Fibroblast of villous mesenchyme (primary cell): ENCODE data around the gene SLC8B1. TPM values are rescaled to one million over a fixed set of nuclear protein-coding genes. Genes with fewer than 3 reads are reported as not detected.

ENCODE experiments used
- DNase-seq: peaks from one replicate; pipeline ENCODE4 v3.0.0-alpha.2; 2010; ENCODE audit warnings: low read depth
- H3K4me3 ChIP-seq: 2 replicates; pipeline ENCODE4 v1.5.1; 2011; ENCODE audit warnings: low read depth, mild to moderate bottlenecking, low read length
- total RNA-seq: library from RNA; depleted of rRNA; stranded (reverse); fragments of >200 nt; gene quantifications from 2 replicates; pipeline ENCODE4 v1.2.3, GENCODE V29; 2012
- TF ChIP-seq, protein P1 (sequence below): IDR thresholded peaks from 2 replicates; pipeline ENCODE4 v1.5.1; 2012; ENCODE audit warnings: low read depth, mild to moderate bottlenecking, low read length; ENCODE audit not compliant: insufficient read depth

Gene SLC8B1
- total RNA-seq, 1 donor = 22.9 TPM

GRCh38 chr12:113366827-113367226 lies 31.9 kb upstream of the SLC8B1 start:
- no peak for DNase-seq
- TF ChIP-seq, protein P1, sequence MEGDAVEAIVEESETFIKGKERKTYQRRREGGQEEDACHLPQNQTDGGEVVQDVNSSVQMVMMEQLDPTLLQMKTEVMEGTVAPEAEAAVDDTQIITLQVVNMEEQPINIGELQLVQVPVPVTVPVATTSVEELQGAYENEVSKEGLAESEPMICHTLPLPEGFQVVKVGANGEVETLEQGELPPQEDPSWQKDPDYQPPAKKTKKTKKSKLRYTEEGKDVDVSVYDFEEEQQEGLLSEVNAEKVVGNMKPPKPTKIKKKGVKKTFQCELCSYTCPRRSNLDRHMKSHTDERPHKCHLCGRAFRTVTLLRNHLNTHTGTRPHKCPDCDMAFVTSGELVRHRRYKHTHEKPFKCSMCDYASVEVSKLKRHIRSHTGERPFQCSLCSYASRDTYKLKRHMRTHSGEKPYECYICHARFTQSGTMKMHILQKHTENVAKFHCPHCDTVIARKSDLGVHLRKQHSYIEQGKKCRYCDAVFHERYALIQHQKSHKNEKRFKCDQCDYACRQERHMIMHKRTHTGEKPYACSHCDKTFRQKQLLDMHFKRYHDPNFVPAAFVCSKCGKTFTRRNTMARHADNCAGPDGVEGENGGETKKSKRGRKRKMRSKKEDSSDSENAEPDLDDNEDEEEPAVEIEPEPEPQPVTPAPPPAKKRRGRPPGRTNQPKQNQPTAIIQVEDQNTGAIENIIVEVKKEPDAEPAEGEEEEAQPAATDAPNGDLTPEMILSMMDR = no peak
- H3K4me3 ChIP-seq = no peak overlapping the region

DNA sequence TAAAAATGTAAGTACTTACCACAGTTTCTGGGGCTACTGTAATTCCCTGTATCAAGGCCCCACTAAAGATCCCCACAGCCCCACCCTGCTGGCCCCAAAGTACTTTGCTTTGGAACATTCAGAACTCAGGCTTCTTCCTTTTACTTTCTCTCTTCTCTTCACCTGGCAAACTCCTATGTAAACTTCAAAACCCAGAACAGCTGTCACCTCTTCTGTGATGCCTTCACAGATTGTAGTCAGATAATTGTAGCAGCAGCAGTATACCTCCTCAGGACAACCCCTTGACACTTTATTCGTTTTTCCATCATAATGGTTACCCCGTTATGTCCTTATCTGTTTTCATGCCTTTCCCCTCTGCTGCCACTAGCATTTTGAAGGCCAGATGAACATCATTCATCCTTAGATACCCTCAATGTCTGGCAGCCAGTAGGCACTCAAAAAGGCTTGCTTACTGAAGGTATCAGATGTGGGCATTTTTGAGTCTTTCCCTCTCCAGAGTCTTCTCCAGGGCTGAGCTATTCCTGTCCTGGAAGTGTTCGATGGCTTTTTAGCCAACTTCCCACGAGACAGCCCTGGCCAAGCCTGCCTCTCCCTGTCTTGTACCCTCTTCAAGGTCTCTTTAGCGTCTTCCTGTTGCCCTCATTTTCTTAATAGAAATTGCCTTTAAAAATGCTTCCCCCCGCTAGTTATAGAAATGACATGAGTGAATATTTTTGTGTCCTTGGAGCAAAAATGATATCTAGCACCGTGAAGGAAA lies 30.9 kb upstream of the SLC8B1 start:
- no peak overlapping the region for H3K4me3 ChIP-seq
- TF ChIP-seq, protein P1 = no peak
- DNase-seq = no peak

DNA sequence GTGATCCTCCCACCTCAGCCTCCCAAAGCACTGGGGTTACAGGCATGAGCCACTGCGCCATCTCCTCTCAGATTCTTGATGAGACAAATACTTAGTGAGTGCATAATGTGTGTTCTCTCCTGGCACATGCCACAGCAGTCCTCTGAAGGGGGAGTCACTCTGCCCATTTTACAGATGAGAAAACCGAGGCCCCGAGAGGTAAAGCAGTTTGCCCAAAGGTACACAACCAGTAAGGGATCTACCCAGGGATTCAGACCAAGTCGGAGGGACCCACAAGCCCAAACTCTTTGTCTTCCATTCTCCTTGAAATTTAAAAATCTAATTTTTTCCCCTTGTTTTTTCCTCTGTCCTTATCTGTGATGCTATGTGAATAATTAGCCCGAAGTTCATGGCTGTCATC lies 29.8 kb upstream of the SLC8B1 start:
- TF ChIP-seq, protein P1 = no peak
- no peak for DNase-seq
- no peak overlapping the region for H3K4me3 ChIP-seq

- no peak overlapping the region for H3K4me3 ChIP-seq
- peak; percentile 36 for DNase-seq
- TF ChIP-seq, protein P1 = no peak
Measured at GRCh38 chr12:113361574-113362370, 26.9 kb upstream of the SLC8B1 start.

- H3K4me3 ChIP-seq = no peak overlapping the region
- peak; percentile 6 for DNase-seq
Measured at GRCh38 chr12:113359939-113360748, 25.2 kb upstream of the SLC8B1 start.

More at GRCh38 chr12:113359939-113360748, 25.2 kb upstream of the SLC8B1 start:
- TF ChIP-seq, protein P1 = peak; percentile 23
